Type B pancreatic cell (in vitro differentiated cells): ENCODE data around the gene USP34. TPM values are rescaled to one million over a fixed set of nuclear protein-coding genes. Genes with fewer than 3 reads are reported as not detected.
"Not testable (repeated sequence)": the region's sequence is repeated elsewhere in the genome, so short reads cannot be mapped to it uniquely, and the experiment has no call there.

ENCODE experiments used
- DNase-seq: peaks from one replicate; pipeline ENCODE4 v3.0.0; 2021; ENCODE audit warnings: mixed read lengths; ENCODE audit not compliant: unreplicated experiment; ENCODE audit errors: extremely low spot score
- H3K27ac Mint-ChIP-seq: 2 replicates; pipeline ENCODE4 v1.8.0; 2021; ENCODE audit warnings: mild to moderate bottlenecking, mixed read lengths
- H3K27me3 Mint-ChIP-seq: 2 replicates; pipeline ENCODE4 v1.8.0; 2021; ENCODE audit warnings: mixed read lengths
- H3K36me3 Mint-ChIP-seq: 2 replicates; pipeline ENCODE4 v1.8.0; 2021; ENCODE audit warnings: mixed read lengths
- H3K4me1 Mint-ChIP-seq: one replicate; pipeline ENCODE4 v1.8.0; 2021; ENCODE audit warnings: mixed read lengths; ENCODE audit not compliant: unreplicated experiment
- H3K4me3 Mint-ChIP-seq: 2 replicates; pipeline ENCODE4 v1.8.0; 2021; ENCODE audit warnings: mild to moderate bottlenecking, mixed read lengths
- H3K9me3 Mint-ChIP-seq: 2 replicates; pipeline ENCODE4 v1.8.0; 2021; ENCODE audit warnings: mixed read lengths
- total RNA-seq: library from RNA; stranded (reverse); gene quantifications from 2 replicates; pipeline ENCODE4 v1.2.1, GENCODE V29; 2021; ENCODE audit warnings: low replicate concordance
- TF ChIP-seq, protein P1 (sequence below): fragments of 200-600 bp; sonication (generic); conservative IDR thresholded peaks from 2 replicates; pipeline ENCODE4 v1.5.0; 2021; ENCODE audit warnings: antibody characterized with exemption, mild to moderate bottlenecking

USP34 gene
- total RNA-seq, 1 donor from 2014 or later: 94.7 TPM

DNA sequence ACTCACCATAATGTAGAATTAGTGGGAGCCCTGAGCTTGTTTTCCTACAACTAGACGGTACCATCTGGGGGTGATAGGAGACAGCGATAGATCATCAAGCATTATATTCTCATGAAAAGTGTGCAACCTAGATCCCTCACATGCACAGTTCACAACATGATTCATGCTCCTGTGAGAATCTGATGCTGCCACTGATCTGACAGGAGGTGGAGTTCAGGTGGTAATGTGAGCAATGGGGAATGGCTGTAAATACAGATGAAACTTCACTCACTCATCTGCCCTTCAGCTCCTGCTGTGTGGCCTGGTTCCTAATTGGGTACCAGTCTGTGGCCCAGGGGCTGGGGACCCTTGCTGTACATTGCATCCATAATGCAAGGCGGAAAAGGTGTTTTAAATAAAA lies 60.7 kb downstream of the USP34 start:
- Mint-ChIP-seq H3K27me3 (no peaks in the 10 kb centered on the region), H3K9me3 (no peaks in the 10 kb centered on the region), H3K4me1 (peaks cover 20% of the 10 kb centered on the region), H3K27ac (no peak overlapping the region), H3K36me3 (peaks cover 20% of the 10 kb centered on the region), H3K4me3 (no peak overlapping the region)
- no peak for DNase-seq
- TF ChIP-seq, protein P1, sequence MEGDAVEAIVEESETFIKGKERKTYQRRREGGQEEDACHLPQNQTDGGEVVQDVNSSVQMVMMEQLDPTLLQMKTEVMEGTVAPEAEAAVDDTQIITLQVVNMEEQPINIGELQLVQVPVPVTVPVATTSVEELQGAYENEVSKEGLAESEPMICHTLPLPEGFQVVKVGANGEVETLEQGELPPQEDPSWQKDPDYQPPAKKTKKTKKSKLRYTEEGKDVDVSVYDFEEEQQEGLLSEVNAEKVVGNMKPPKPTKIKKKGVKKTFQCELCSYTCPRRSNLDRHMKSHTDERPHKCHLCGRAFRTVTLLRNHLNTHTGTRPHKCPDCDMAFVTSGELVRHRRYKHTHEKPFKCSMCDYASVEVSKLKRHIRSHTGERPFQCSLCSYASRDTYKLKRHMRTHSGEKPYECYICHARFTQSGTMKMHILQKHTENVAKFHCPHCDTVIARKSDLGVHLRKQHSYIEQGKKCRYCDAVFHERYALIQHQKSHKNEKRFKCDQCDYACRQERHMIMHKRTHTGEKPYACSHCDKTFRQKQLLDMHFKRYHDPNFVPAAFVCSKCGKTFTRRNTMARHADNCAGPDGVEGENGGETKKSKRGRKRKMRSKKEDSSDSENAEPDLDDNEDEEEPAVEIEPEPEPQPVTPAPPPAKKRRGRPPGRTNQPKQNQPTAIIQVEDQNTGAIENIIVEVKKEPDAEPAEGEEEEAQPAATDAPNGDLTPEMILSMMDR: no peak

DNA sequence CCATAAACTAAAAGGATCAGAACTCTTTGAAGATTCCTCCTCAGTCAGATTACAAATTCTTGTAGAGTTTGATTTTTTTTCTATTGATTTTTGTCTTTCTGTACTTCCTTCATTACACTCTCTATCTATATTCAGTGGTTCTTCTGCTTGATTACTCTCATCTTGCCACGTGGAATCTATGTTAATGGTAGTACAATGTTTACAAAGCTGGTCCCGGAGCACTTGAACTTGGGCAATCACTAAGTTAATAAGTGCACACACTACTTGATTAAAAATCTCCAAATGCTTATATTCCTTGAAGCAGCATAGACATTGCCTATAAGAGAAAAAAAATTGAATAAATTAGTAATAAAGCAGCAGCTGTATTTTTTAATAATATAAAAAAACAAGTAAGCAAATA lies 65.1 kb downstream of the USP34 start:
- peaks cover 7% of the 10 kb centered on the region for H3K4me1 Mint-ChIP-seq
- no peaks in the 10 kb centered on the region for H3K27me3 Mint-ChIP-seq
- no peaks in the 10 kb centered on the region for H3K9me3 Mint-ChIP-seq
- peaks cover 20% of the 10 kb centered on the region for H3K36me3 Mint-ChIP-seq
- TF ChIP-seq, protein P1: no peak
- no peak overlapping the region for H3K27ac Mint-ChIP-seq
- no peak for DNase-seq
- no peak overlapping the region for H3K4me3 Mint-ChIP-seq

DNA sequence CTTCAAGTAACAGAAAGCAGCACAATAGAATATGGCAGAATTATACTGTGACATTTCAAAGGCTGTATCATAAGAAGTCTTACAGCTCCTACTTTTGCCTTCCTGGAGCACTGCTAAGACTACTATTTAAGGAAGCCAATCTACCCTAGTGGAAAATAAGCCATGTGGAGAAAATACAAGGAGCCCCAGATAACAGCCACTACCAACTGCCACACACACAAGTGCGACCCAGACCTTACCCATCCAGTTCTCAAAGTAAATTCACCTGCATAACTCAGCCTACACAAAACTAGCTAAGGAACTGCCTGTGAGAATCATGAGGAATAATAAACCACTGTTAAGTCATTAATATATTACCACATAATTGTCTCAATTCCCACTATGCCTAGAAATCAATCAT lies 66.4 kb downstream of the USP34 start:
- DNase-seq: no peak
- H3K4me1 Mint-ChIP-seq: no peaks in the 10 kb centered on the region
- TF ChIP-seq, protein P1: no peak
- H3K27ac Mint-ChIP-seq: no peak overlapping the region
- no peaks in the 10 kb centered on the region for H3K27me3 Mint-ChIP-seq
- no peaks in the 10 kb centered on the region for H3K9me3 Mint-ChIP-seq
- peaks cover 20% of the 10 kb centered on the region for H3K36me3 Mint-ChIP-seq
- H3K4me3 Mint-ChIP-seq: no peak overlapping the region

DNA sequence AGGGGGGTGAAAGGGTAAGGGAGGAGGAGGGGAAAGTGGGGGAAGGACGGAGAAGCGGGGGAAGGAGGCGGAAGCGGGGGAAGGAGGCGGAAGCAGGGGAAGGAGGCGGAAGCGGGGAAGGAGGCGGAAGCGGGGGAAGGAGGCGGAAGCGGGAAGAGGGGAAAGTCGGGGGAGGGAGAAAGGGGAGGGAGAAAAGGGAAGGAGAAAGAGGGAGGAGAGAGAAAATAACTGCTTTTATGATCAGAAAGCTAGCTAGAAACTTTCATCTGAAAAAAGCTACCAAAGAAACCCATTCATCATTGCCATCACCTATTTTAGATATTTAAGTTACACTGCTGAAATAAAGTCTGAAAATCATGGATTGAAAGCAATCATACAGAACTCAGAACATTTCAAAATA lies 72.5 kb downstream of the USP34 start:
- TF ChIP-seq, protein P1: no peak
- Mint-ChIP-seq H3K27ac (no peak overlapping the region), H3K36me3 (peaks cover 6% of the 10 kb centered on the region), H3K4me3 (no peak overlapping the region), H3K4me1 (no peaks in the 10 kb centered on the region), H3K27me3 (no peaks in the 10 kb centered on the region), H3K9me3 (no peaks in the 10 kb centered on the region)
- no peak for DNase-seq

DNA sequence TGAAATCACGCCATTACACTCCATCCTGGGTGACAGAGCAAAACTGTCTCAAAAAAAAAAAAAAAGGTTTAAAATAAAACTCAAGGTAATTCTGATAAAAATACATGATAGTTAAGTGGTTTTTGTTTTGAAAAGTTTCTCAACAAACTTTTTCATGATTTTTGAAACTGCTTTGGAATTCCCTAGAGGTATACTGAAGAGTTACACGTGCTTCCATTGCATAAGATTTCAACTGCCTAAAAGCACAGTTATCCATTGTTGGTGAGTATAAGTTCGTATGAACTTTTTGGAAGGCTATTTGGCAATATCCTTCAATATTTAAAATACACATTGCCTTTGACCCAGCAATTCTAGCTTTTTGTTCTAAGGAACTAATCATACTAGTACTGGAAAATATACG lies 74.9 kb downstream of the USP34 start:
- TF ChIP-seq, protein P1: peak; percentile 57
- peaks cover 10% of the 10 kb centered on the region for H3K36me3 Mint-ChIP-seq
- H3K4me3 Mint-ChIP-seq: no peak overlapping the region
- H3K9me3 Mint-ChIP-seq: no peaks in the 10 kb centered on the region
- no peaks in the 10 kb centered on the region for H3K4me1 Mint-ChIP-seq
- no peak overlapping the region for H3K27ac Mint-ChIP-seq
- no peaks in the 10 kb centered on the region for H3K27me3 Mint-ChIP-seq
- no peak for DNase-seq

DNA sequence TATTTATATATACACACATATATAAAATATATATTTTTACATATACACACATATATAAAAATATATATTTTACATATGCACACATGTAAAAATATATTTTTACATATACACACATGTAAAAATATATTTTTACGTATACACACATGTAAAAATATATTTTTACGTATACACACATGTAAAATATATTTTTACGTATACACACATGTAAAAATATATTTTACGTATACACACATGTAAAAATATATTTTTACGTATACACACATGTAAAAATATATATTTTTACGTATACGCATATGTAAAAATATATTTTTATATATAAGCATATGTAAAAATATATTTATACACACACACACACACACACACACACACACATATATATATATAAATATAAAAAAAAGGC lies 83.3 kb downstream of the USP34 start:
- H3K27me3 Mint-ChIP-seq: not testable (repeated sequence)

DNA sequence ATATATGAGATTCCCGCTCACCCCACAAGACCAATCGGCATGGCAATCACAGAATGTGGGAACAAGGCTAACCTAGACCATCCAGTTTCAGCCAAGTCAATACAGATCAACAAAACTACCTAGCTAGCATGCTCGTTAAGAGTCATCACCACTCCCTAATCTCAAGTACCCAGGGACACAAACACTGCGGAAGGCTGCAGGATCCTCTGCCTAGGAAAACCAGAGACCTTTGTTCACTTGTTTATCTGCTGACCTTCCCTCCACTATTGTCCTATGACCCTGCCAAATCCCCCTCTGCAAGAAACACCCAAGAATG lies 90.0 kb downstream of the USP34 start:
- not testable (repeated sequence) for H3K4me1 Mint-ChIP-seq, H3K9me3 Mint-ChIP-seq, H3K27me3 Mint-ChIP-seq, DNase-seq, H3K27ac Mint-ChIP-seq, H3K4me3 Mint-ChIP-seq
- peaks cover 51% of the 10 kb centered on the region for H3K36me3 Mint-ChIP-seq

More for the DNA sequence above, 83.3 kb downstream of the USP34 start:
- not testable (repeated sequence) for H3K36me3 Mint-ChIP-seq, H3K4me1 Mint-ChIP-seq, H3K9me3 Mint-ChIP-seq, H3K4me3 Mint-ChIP-seq, H3K27ac Mint-ChIP-seq, DNase-seq
